Thyroid gland (tissue), 4 donors: ENCODE data around the gene ANGEL2.

ENCODE experiments used
- POLR2A ChIP-seq, 2 donors: fragments of 450-650 bp; IDR thresholded peaks; one replicate each; pipeline ENCODE4 v1.6.1; 2017; ENCODE audit warnings: antibody characterized with exemption in 2 of 2, mild to moderate bottlenecking in 2 of 2, moderate library complexity in 1 of 2
- TF ChIP-seq, protein P1 (sequence below), 6 experiments: fragments of 200-600 bp in 3 of 6; fragments of 450-650 bp in 3 of 6; sonication (generic) in 3 of 6; IDR thresholded peaks; one replicate each; pipeline ENCODE4 v1.5.1; 2016 to 2019; ENCODE audit warnings: antibody characterized with exemption in 6 of 6, mild to moderate bottlenecking in 2 of 6, inconsistent platforms in 1 of 6, moderate library complexity in 1 of 6

- TF ChIP-seq POLR2A (IDR thresholded peaks at IDR 0.05) = no peak
- TF ChIP-seq, protein P1, sequence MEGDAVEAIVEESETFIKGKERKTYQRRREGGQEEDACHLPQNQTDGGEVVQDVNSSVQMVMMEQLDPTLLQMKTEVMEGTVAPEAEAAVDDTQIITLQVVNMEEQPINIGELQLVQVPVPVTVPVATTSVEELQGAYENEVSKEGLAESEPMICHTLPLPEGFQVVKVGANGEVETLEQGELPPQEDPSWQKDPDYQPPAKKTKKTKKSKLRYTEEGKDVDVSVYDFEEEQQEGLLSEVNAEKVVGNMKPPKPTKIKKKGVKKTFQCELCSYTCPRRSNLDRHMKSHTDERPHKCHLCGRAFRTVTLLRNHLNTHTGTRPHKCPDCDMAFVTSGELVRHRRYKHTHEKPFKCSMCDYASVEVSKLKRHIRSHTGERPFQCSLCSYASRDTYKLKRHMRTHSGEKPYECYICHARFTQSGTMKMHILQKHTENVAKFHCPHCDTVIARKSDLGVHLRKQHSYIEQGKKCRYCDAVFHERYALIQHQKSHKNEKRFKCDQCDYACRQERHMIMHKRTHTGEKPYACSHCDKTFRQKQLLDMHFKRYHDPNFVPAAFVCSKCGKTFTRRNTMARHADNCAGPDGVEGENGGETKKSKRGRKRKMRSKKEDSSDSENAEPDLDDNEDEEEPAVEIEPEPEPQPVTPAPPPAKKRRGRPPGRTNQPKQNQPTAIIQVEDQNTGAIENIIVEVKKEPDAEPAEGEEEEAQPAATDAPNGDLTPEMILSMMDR (IDR thresholded peaks at IDR 0.05) = no peak
These were observed 19.0 kb upstream of the ANGEL2 start for GRCh38 chr1:213034713-213035112.
